BE2C (cell line): Measurements from ENCODE around the gene ZSCAN20.

ENCODE experiments used
- DNase-seq: peaks from one replicate; pipeline ENCODE4 v3.0.0-alpha.2; 2020
- H3K27me3 ChIP-seq: fragments of 250-450 bp; sonication (Bioruptor Pico); 2 replicates; pipeline ENCODE4 v1.5.1; 2020; ENCODE audit warnings: mild to moderate bottlenecking
- H3K36me3 ChIP-seq: fragments of 250-450 bp; sonication (Bioruptor Pico); 2 replicates; pipeline ENCODE4 v1.5.1; 2020; ENCODE audit warnings: mild to moderate bottlenecking
- H3K4me1 ChIP-seq: fragments of 250-450 bp; sonication (Bioruptor Pico); 2 replicates; pipeline ENCODE4 v1.5.1; 2020
- H3K4me3 ChIP-seq: 2 replicates; pipeline ENCODE4 v1.5.1; 2011; ENCODE audit warnings: low read depth, low read length
- H3K9me3 ChIP-seq: fragments of 250-450 bp; sonication (Bioruptor Pico); 2 replicates; pipeline ENCODE4 v1.5.1; 2020
- TF ChIP-seq, protein P1 (sequence below): IDR thresholded peaks from 2 replicates; pipeline ENCODE4 v1.5.1; 2012; ENCODE audit warnings: mild to moderate bottlenecking, low read depth, low read length

Gene ZSCAN20

DNA sequence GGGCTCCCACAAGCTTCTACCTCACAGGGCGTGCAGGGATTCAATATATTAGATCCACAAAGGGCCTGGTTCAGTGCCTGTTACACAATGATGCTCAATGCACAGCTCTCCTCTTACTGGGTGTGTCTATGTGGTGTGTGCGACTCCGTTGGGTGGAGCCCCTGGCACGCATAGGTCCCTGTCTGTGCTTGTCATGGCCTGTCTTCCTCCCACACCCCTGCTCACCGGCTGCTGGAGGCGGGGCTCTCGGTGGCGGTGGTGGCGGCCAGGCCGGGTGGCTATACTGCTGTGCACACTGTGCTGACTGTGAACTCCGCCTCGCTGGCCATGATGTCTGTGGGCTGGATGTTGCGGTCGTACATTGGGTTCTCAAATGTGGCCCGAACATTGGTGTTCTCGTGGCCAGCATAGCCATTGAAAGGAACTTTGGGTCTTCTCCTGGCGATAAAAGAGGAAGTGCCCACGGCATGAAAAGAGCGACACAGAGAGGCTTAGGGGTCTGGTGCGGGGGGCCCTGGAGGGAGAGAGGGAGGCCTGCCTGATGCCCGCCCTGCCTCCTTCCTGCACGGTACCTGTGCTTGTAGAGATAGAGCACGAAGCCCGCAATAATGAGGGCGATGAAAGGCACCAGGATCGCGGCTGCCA is 46.9 kb downstream of the ZSCAN20 start:
- Histone ChIP-seq H3K27me3 (no peaks in the 10 kb centered on the region), H3K4me1 (no peaks in the 10 kb centered on the region), H3K36me3 (no peaks in the 10 kb centered on the region), H3K4me3 (no peak overlapping the region), H3K9me3 (no peaks in the 10 kb centered on the region)
- TF ChIP-seq, protein P1, sequence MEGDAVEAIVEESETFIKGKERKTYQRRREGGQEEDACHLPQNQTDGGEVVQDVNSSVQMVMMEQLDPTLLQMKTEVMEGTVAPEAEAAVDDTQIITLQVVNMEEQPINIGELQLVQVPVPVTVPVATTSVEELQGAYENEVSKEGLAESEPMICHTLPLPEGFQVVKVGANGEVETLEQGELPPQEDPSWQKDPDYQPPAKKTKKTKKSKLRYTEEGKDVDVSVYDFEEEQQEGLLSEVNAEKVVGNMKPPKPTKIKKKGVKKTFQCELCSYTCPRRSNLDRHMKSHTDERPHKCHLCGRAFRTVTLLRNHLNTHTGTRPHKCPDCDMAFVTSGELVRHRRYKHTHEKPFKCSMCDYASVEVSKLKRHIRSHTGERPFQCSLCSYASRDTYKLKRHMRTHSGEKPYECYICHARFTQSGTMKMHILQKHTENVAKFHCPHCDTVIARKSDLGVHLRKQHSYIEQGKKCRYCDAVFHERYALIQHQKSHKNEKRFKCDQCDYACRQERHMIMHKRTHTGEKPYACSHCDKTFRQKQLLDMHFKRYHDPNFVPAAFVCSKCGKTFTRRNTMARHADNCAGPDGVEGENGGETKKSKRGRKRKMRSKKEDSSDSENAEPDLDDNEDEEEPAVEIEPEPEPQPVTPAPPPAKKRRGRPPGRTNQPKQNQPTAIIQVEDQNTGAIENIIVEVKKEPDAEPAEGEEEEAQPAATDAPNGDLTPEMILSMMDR: no peak
- DNase-seq: no peak

DNA sequence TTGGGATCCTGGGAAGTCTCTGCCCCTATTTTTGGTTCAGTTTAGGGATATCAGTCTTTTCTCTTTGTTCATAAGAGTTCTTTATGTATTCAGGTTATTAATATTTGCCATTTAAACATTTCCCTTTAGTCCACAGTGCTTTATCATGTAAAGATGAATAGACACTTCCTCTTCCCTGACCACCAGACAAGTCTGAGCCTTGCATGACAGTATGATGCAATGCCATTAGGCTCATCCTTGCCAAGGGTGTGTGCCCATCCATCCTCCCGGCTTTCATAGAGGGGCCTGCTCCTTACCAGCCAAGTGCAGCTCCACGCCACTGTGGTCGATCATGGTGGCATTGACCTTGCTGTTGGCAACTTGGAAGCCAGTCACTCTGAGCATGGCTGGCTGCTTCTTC is 52.1 kb downstream of the ZSCAN20 start:
- no peaks in the 10 kb centered on the region for H3K4me1 ChIP-seq
- H3K27me3 ChIP-seq: no peaks in the 10 kb centered on the region
- TF ChIP-seq, protein P1: no peak

GRCh38 chr1:33527934-33528333 is 55.5 kb downstream of the ZSCAN20 start:
- H3K9me3 ChIP-seq: no peaks in the 10 kb centered on the region
- no peaks in the 10 kb centered on the region for H3K36me3 ChIP-seq
- H3K4me1 ChIP-seq: no peaks in the 10 kb centered on the region
- no peak overlapping the region for H3K4me3 ChIP-seq
- no peaks in the 10 kb centered on the region for H3K27me3 ChIP-seq
- TF ChIP-seq, protein P1: no peak
- no peak for DNase-seq

More for the DNA sequence above, 52.1 kb downstream of the ZSCAN20 start:
- Histone ChIP-seq H3K4me3 (no peak overlapping the region), H3K36me3 (no peaks in the 10 kb centered on the region), H3K9me3 (no peaks in the 10 kb centered on the region)
- no peak for DNase-seq

- Histone ChIP-seq H3K27me3 (no peaks in the 10 kb centered on the region), H3K4me1 (no peaks in the 10 kb centered on the region), H3K9me3 (no peaks in the 10 kb centered on the region), H3K36me3 (no peaks in the 10 kb centered on the region), H3K4me3 (no peak overlapping the region)
- TF ChIP-seq, protein P1: no peak
- DNase-seq: no peak
These were observed 57.5 kb downstream of the ZSCAN20 start for GRCh38 chr1:33529957-33530356.

DNA sequence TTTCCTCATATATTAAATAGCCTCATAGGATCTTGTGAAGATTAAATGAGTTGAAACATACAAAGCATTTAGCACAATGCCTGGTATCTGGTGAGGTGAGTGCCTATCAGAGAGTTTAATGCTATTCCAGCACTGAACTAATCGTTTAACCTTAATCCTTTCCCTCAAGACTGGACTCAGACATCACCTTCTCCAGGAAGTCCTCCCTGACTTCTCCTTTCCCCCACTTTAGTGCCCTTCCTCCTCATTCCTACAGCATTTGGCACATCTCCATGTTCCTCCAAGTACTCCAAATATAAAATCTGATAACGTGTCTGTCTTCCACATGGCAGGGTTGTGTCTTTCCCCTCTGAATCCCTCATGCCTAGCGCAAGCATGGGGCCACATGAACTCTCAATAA is 59.8 kb downstream of the ZSCAN20 start:
- TF ChIP-seq, protein P1: no peak
- DNase-seq: no peak
- Histone ChIP-seq H3K36me3 (no peaks in the 10 kb centered on the region), H3K4me3 (no peak overlapping the region), H3K9me3 (no peaks in the 10 kb centered on the region), H3K4me1 (no peaks in the 10 kb centered on the region), H3K27me3 (no peaks in the 10 kb centered on the region)

- H3K27me3 ChIP-seq: no peaks in the 10 kb centered on the region
- TF ChIP-seq, protein P1: no peak
These were observed 60.5 kb downstream of the ZSCAN20 start for GRCh38 chr1:33532936-33533335.

More at GRCh38 chr1:33532936-33533335, 60.5 kb downstream of the ZSCAN20 start:
- H3K4me1 ChIP-seq: no peaks in the 10 kb centered on the region
- DNase-seq: no peak
- no peak overlapping the region for H3K4me3 ChIP-seq
- H3K36me3 ChIP-seq: no peaks in the 10 kb centered on the region
- H3K9me3 ChIP-seq: no peaks in the 10 kb centered on the region
